Effector memory CD4-positive, alpha-beta T cell (primary cell): ENCODE data around the gene JPH2.
"Not testable (repeated sequence)": the region's sequence is repeated elsewhere in the genome, so short reads cannot be mapped to it uniquely, and the experiment has no call there.

Experiments
- DNase-seq, 3 donors: peaks; one replicate each; pipeline ENCODE4 v3.0.0-alpha.2; 2020
- H3K27ac ChIP-seq: 2 replicates; pipeline ENCODE4 v1.7.0; 2013; ENCODE audit warnings: mild to moderate bottlenecking, low read length, moderate library complexity; ENCODE audit not compliant: insufficient read depth, poor library complexity, severe bottlenecking
- H3K27me3 ChIP-seq: replicated peaks from 2 replicates; pipeline ENCODE4 v1.7.0; 2013; ENCODE audit warnings: mild to moderate bottlenecking, low read length; ENCODE audit not compliant: insufficient read depth, control insufficient read depth, poor library complexity, severe bottlenecking
- H3K36me3 ChIP-seq: 2 replicates; pipeline ENCODE4 v1.7.0; 2013; ENCODE audit warnings: mild to moderate bottlenecking, low read length, moderate library complexity; ENCODE audit not compliant: control insufficient read depth, insufficient read depth
- H3K4me1 ChIP-seq: 2 replicates; pipeline ENCODE4 v1.7.0; 2013; ENCODE audit warnings: low read length, mild to moderate bottlenecking; ENCODE audit not compliant: control insufficient read depth, insufficient read depth, poor library complexity, severe bottlenecking
- H3K4me3 ChIP-seq: 2 replicates; pipeline ENCODE4 v1.7.0; 2013; ENCODE audit warnings: low read length, low read depth, mild to moderate bottlenecking; ENCODE audit not compliant: insufficient read depth, poor library complexity, severe bottlenecking
- H3K9me3 ChIP-seq: 2 replicates; pipeline ENCODE4 v1.7.0; 2013; ENCODE audit warnings: mild to moderate bottlenecking, low read length, moderate library complexity; ENCODE audit not compliant: control insufficient read depth

JPH2 gene

GRCh38 chr20:44131704-44132103, 55.3 kb downstream of the JPH2 start:
- H3K36me3 ChIP-seq, result no peaks in the 10 kb centered on the region
- no peaks in the 10 kb centered on the region for H3K27me3 ChIP-seq
- no peaks in the 10 kb centered on the region for H3K4me1 ChIP-seq
- no peaks in the 10 kb centered on the region for H3K9me3 ChIP-seq
- no peak overlapping the region for H3K4me3 ChIP-seq
- H3K27ac ChIP-seq, result no peak overlapping the region
- no peak for DNase-seq

GRCh38 chr20:44129911-44130718, 56.9 kb downstream of the JPH2 start:
- no peak overlapping the region for H3K27ac ChIP-seq
- H3K9me3 ChIP-seq, result no peaks in the 10 kb centered on the region
- no peaks in the 10 kb centered on the region for H3K27me3 ChIP-seq
- no peak overlapping the region for H3K4me3 ChIP-seq
- no peaks in the 10 kb centered on the region for H3K36me3 ChIP-seq
- no peak for DNase-seq
- H3K4me1 ChIP-seq, result no peaks in the 10 kb centered on the region

GRCh38 chr20:44129300-44129699, 57.7 kb downstream of the JPH2 start:
- not testable (repeated sequence) for H3K27ac ChIP-seq, H3K9me3 ChIP-seq, H3K4me1 ChIP-seq, H3K36me3 ChIP-seq, H3K27me3 ChIP-seq, H3K4me3 ChIP-seq, DNase-seq

DNA sequence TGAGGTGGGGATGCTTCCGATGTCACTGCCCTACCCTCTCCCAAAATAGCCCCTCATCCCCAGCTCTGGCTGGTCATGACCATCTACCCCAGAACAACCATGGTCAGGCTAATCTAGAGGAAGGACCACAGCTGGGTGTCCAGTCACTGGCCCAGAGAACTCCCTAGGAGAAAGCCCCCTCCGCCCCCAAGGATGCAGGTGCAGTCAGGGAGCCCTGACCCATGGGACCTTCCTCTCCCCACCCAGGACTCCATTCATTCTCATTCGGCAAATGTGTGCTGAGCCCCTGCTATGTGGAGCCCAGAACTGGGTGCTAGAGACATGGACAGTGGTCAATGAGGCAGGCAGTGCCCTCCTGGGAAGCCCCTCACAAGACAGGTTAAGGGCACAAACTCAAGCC, 60.5 kb downstream of the JPH2 start:
- Histone ChIP-seq H3K4me1 (no peaks in the 10 kb centered on the region), H3K36me3 (no peaks in the 10 kb centered on the region), H3K27ac (no peak overlapping the region), H3K9me3 (no peaks in the 10 kb centered on the region), H3K27me3 (no peaks in the 10 kb centered on the region), H3K4me3 (no peak overlapping the region)
- DNase-seq, result no peak

GRCh38 chr20:44125332-44126127, 61.5 kb downstream of the JPH2 start:
- Histone ChIP-seq H3K36me3 (no peaks in the 10 kb centered on the region), H3K9me3 (no peaks in the 10 kb centered on the region), H3K4me3 (no peak overlapping the region), H3K27me3 (no peaks in the 10 kb centered on the region), H3K27ac (no peak overlapping the region), H3K4me1 (no peaks in the 10 kb centered on the region)
- no peak for DNase-seq

GRCh38 chr20:44123874-44124535, 63.0 kb downstream of the JPH2 start:
- Histone ChIP-seq H3K36me3 (no peaks in the 10 kb centered on the region), H3K4me1 (no peaks in the 10 kb centered on the region), H3K27me3 (no peaks in the 10 kb centered on the region), H3K4me3 (no peak overlapping the region), H3K9me3 (no peaks in the 10 kb centered on the region), H3K27ac (no peak overlapping the region)
- no peak for DNase-seq

DNA sequence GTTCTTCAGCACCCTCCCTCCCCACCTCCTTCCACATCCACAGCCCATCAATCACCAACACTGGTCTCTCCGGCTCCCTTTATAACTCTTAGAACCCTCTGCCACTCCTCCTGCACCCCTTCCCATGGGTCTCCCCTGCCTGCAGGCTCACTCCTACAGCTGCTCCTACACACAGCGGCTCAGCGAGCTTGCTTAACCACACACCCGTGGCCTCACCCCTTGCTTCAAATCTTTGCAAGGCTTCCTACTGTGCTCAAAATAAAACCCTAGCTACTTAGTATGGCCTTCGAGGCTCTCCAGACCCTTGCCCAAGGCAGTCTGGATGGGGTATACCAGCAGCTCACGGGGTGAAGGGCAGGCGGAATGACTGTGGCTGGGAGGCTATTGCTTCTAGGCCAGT, 63.7 kb downstream of the JPH2 start:
- Histone ChIP-seq H3K4me1 (no peaks in the 10 kb centered on the region), H3K27me3 (no peaks in the 10 kb centered on the region)

DNA sequence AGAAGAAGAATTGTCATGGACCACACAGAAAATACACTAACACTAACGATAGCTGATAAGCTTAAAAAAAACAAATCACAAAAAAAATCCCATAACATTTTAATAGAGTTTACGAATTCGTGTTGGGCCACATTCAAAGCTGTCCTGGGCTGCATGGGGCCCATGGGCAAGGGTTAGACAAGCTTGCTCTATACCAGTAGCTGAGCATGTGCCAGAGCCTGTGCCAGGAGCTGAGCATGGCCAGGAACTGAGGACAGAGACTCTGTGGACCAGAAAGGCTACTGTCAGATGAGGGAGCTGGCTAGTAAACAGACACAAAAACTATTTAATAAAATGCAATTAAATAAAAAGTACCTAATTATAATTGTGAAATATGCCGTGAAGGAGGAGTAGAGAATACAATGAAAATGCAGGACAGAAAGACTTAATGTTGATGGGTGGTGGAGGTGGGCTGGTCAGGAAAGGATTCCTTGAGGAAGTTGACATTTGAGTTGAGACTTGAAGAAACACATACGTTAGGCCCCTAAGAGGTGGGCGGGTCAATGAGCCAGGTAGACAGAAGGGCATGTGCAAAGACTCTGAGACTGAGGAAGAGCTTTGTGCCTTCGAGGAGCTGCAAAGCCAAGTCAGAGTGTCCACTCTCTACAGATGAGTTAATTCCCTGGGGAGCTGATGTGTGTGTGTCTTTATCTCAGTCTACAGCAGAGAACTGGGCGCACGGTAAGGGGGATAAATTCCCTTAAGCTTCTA, 66.1 kb downstream of the JPH2 start:
- H3K36me3 ChIP-seq, result no peaks in the 10 kb centered on the region
- no peak for DNase-seq
- no peak overlapping the region for H3K4me3 ChIP-seq
- H3K27ac ChIP-seq, result no peak overlapping the region
- peaks cover 7% of the 10 kb centered on the region for H3K27me3 ChIP-seq
- H3K4me1 ChIP-seq, result no peaks in the 10 kb centered on the region
- no peaks in the 10 kb centered on the region for H3K9me3 ChIP-seq

More for the DNA sequence above, 63.7 kb downstream of the JPH2 start:
- Histone ChIP-seq H3K4me3 (no peak overlapping the region), H3K9me3 (no peaks in the 10 kb centered on the region), H3K36me3 (no peaks in the 10 kb centered on the region), H3K27ac (no peak overlapping the region)
- DNase-seq, result no peak

DNA sequence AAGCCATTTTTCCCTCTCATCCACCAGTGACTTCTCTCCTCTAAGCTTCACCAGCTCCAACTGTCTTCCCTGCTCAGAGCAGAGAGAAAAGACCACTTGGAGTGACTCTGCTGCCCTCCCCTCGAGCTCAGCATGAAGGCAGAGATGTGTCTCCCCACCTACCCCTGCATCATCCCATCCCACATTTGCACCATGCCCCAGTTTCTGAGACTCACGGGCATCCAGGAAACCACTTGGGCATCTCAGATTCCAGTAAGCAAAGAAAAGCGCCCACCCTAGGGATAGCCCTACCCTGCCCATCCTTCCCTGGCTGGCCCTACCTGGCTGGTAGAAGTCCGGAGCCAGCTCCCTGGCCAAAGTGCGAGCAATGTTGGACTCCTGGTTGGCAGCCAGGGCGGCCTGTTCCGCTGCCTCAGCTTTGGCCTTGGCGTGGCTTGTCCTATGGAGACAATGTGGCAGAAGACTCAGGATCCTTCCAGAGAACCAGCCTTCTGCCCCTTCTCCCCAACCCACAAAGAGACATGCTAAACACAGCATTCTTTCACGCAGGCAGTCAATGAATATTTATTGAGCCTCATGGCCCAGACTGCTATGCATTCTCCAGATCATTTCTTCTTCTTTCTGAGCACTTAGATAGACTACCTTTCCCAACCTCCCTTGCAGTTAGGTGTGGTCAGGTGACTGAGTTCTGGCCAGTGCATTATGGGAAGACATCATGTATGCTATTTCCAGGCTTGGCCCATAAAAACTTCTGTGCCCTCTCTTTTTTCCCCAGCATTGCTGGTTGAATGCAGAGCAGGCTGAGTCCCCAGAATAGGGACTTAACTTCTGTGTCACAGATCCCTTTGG, 68.6 kb downstream of the JPH2 start:
- no peak overlapping the region for H3K4me3 ChIP-seq
- no peak for DNase-seq
- peaks cover 19% of the 10 kb centered on the region for H3K27me3 ChIP-seq
- H3K4me1 ChIP-seq, result no peaks in the 10 kb centered on the region
- no peak overlapping the region for H3K27ac ChIP-seq
- no peaks in the 10 kb centered on the region for H3K9me3 ChIP-seq
- H3K36me3 ChIP-seq, result no peaks in the 10 kb centered on the region
